Measurements from ENCODE around the gene HEPACAM2. TPM values are rescaled to one million over a fixed set of nuclear protein-coding genes. Genes with fewer than 3 reads are reported as not detected.

HEPACAM2 gene
- polyA plus RNA-seq, 1 of the 3 experiments (the other 2 are of a cell fraction), result not detected

DNA sequence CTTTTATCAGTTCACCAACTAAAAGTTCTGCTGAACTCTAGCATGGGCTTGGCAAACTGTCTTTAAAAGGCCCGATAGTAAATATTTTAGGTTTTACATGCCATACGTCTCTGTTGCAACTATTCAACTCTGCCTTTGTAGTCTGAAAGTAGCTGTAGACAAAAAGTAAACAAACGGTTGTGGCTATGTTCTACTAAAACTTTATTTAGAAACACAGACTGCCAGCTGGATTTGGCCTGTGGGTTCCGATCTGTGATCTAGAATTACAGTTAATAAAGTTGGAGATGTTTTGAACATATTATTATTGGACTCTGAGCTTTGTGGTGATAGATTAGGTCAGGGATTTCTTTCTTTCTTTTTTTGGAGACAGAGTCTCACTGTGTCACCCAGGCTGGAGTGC is 39.0 kb upstream of the HEPACAM2 start:
- Histone ChIP-seq H3K27me3 (ENCODE audit: insufficient read depth) (no peaks in the 10 kb centered on the region), H3K9ac (no peak overlapping the region), H3K9me2 (no peaks in the 10 kb centered on the region), H3K36me3 (replicated peaks in 1 of 2; ENCODE audit: control insufficient read depth in 1 of 2, insufficient read depth in 2 of 2, low read length in 1 of 2) (peaks cover 22 to 30% of the 10 kb centered on the region in 2 experiments), H3K4me1 (ENCODE audit: control insufficient read depth in 1 of 2, insufficient read depth in 2 of 2, low read depth in 1 of 2, low read length in 1 of 2) (peaks cover 0 to 2% of the 10 kb centered on the region in 2 experiments; a peak in 2 of 4 replicates), H3K27ac (ENCODE audit: low read depth in 2 of 2, low read length in 1 of 2) (no peak overlapping the region), H4K20me1 (ENCODE audit: insufficient read depth) (no peaks in the 10 kb centered on the region), H3F3A (replicated peaks; ENCODE audit: insufficient read depth) (no peaks in the 10 kb centered on the region), H3K4me2 (no peak overlapping the region), H3K79me2 (ENCODE audit: insufficient read depth) (no peaks in the 10 kb centered on the region), H3K9me3 (no peaks in the 10 kb centered on the region), H3K4me3 (ENCODE audit: low read depth in 2 of 2, low read length in 1 of 2) (no peak overlapping the region), H2AFZ (ENCODE audit: low read depth) (no peak overlapping the region)
- ChIA-PET POLR2A (no interaction called here), CTCF (interaction anchor here (0.7 to 2.2 kb wide), 3 partner anchors 15 to 109 kb away, joined by 3 to 10 read pairs (median 7); no protein-coding TSS in a partner anchor)
- no peak for TF ChIP-seq FOSL2 (IDR thresholded peaks at IDR 0.05; ENCODE audit: borderline replicate concordance, low read depth)
- TF ChIP-seq, protein P1, sequence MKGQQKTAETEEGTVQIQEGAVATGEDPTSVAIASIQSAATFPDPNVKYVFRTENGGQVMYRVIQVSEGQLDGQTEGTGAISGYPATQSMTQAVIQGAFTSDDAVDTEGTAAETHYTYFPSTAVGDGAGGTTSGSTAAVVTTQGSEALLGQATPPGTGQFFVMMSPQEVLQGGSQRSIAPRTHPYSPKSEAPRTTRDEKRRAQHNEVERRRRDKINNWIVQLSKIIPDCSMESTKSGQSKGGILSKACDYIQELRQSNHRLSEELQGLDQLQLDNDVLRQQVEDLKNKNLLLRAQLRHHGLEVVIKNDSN (IDR thresholded peaks at IDR 0.05; ENCODE audit: borderline replicate concordance, low read depth), result no peak
- TF ChIP-seq IRF3 (IDR thresholded peaks at IDR 0.05; ENCODE audit: low read depth, low read length), result no peak
- no peak for TF ChIP-seq FOXM1 (IDR thresholded peaks at IDR 0.05; ENCODE audit: low read depth)
- TF ChIP-seq EP300 (IDR thresholded peaks at IDR 0.05; ENCODE audit: borderline replicate concordance in 1 of 2, low read depth in 1 of 2, low read length in 1 of 2), result no peak
- no peak for TF ChIP-seq REST (IDR thresholded peaks at IDR 0.05; ENCODE audit: low read depth, low read length)
- no peak for TF ChIP-seq EZH2phosphoT487 (IDR thresholded peaks at IDR 0.05; ENCODE audit: borderline replicate concordance, low read depth)
- no peak for TF ChIP-seq RFX5 (IDR thresholded peaks at IDR 0.05; ENCODE audit: low read length)
- no peak for TF ChIP-seq SIN3A (IDR thresholded peaks at IDR 0.05; ENCODE audit: borderline replicate concordance, low read depth, low read length)
- no peak for TF ChIP-seq YY1 (IDR thresholded peaks at IDR 0.05; ENCODE audit: low read depth)
- TF ChIP-seq, protein P2, sequence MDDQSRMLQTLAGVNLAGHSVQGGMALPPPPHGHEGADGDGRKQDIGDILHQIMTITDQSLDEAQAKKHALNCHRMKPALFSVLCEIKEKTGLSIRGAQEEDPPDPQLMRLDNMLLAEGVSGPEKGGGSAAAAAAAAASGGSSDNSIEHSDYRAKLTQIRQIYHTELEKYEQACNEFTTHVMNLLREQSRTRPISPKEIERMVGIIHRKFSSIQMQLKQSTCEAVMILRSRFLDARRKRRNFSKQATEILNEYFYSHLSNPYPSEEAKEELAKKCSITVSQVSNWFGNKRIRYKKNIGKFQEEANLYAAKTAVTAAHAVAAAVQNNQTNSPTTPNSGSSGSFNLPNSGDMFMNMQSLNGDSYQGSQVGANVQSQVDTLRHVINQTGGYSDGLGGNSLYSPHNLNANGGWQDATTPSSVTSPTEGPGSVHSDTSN (IDR thresholded peaks at IDR 0.05), result no peak
- WGBS (ENCODE audit: low lambda C conversion rate), result 92% methylated on average over 4 of the region's 4 CpGs
- DNase-seq, result no peak

Measured in SK-N-SH (cell line).